ENCODE results near the gene CREB3L2. TPM values are rescaled to one million over a fixed set of nuclear protein-coding genes. Genes with fewer than 3 reads are reported as not detected.
A peak's percentile ranks its signal among the peaks of the same experiment; 100 is the strongest.

CREB3L2 gene
- total and polyA plus RNA-seq, 2 of the 13 experiments (the other 11 are each of a cell fraction or from before 2014, with no cell fraction given) = 22.1 to 41.1 TPM

DNA sequence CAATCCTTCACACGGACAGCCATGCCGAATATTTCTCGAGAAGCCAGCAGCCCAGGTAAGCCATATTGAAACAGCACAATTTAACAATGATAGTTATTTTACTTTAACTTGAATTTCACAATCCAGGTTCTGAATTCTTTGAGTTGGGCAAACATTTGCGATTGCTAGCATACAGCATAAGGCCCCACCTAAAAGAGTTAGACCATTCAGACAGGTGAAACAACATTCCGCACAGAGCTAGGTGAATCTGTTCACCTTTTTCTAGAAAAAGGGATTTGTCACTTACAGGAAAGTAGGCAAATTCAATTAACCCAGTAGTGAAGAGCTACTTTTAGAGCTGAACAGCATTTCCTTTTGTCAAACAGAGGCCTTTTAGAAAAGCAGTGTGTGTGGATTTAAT, 45.3 kb downstream of the CREB3L2 start:
- ChIA-PET POLR2A (interaction anchor here (1.3 kb wide), 1 partner anchor 35 kb away, joined by 3 read pairs; no protein-coding TSS in a partner anchor), CTCF (ENCODE audit: low intra/inter-chr PET ratio, low total read pairs) (no interaction called here)
- Histone ChIP-seq H3K36me3 (replicated peaks in 1 of 2; ENCODE audit: control insufficient read depth in 1 of 2, insufficient read depth in 2 of 2, low read length in 2 of 2) (peaks cover 19 to 45% of the 10 kb centered on the region in 2 experiments), H3K9me3 (ENCODE audit: low read length) (no peaks in the 10 kb centered on the region), H3K4me3 (replicated peaks in 1 of 3; ENCODE audit: insufficient read depth in 1 of 3, low read depth in 2 of 3, low read length in 3 of 3) (no peak overlapping the region), H3K4me1 (ENCODE audit: insufficient read depth, low read length) (peaks cover 92% of the 10 kb centered on the region), H3K27ac (ENCODE audit: extremely low read length, insufficient read depth, low read length) (no peak overlapping the region), H3K79me2 (ENCODE audit: insufficient read depth, low read length) (peaks cover 95% of the 10 kb centered on the region), H2AFZ (ENCODE audit: low read length) (no peak overlapping the region), H3K27me3 (ENCODE audit: control insufficient read depth in 1 of 2, insufficient read depth in 2 of 2, low read length in 2 of 2) (no peaks in the 10 kb centered on the region), H4K20me1 (ENCODE audit: insufficient read depth, low read length) (no peaks in the 10 kb centered on the region; the same call in 1 of the 2 replicates), H3K9ac (ENCODE audit: insufficient read depth, low read depth, low read length) (no peak overlapping the region), H3K4me2 (ENCODE audit: low read depth, low read length) (no peak overlapping the region)
- 96% methylated on average over 5 of the region's 5 CpGs for WGBS (ENCODE audit: low lambda C conversion rate)
- ATAC-seq = no peak
- intact Hi-C loops (cut with micrococcal nuclease; ENCODE audit: unreplicated experiment) (no loop called here), in situ Hi-C loops (cut with HindIII; ENCODE audit: extremely low pct_ligation_motif_present, low pct_unique_long_range_greater_than_20kb) (no loop called here)
- DNase-seq (ENCODE audit: low spot score) = no peak
- TF ChIP-seq FOSL2 (CRISPR knock-in tag; IDR thresholded peaks at IDR 0.05) = no peak
- TF ChIP-seq ZNF24 (IDR thresholded peaks at IDR 0.05) = no peak
- peak; percentile 47 for TF ChIP-seq RBM22 (optimal IDR thresholded peaks at IDR 0.05; ENCODE audit: low read length)
- TF ChIP-seq ZNF781 (CRISPR knock-in tag; IDR thresholded peaks at IDR 0.05; ENCODE audit: borderline replicate concordance, not compliant biosample characterization) = no peak
- no peak for FAIRE-seq
- no TSS peak for BruUV-seq (replicated peaks)

DNA sequence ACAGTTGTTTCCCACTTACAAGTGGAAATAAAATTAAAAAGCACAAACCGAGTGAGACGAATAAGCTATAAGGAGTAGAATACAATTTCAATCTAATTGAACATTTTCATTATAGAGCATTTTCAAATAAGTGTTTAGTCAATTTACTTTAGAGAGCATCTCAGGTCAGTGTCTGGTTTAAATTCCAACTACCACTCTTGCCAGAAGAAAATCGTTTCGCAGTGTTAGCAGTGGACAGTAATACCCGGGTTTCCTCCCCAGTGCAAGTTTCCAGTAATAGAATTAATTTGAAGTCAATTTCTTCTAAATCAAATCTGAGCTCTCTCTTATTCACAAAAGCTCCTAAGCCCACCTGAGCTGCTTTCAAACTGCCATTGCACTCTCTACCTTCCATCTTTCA, 45.7 kb downstream of the CREB3L2 start:
- H3K79me2 ChIP-seq (ENCODE audit: insufficient read depth, low read length) = peaks cover 95% of the 10 kb centered on the region
- no peaks in the 10 kb centered on the region for H3K9me3 ChIP-seq (ENCODE audit: low read length)
- H3K4me3 ChIP-seq (replicated peaks in 1 of 3; ENCODE audit: insufficient read depth in 1 of 3, low read depth in 2 of 3, low read length in 3 of 3) = no peak overlapping the region
- intact Hi-C loops (cut with micrococcal nuclease; ENCODE audit: unreplicated experiment) = no loop called here
- CTCF ChIA-PET (ENCODE audit: low intra/inter-chr PET ratio, low total read pairs) = no interaction called here
- in situ Hi-C loops (cut with HindIII; ENCODE audit: extremely low pct_ligation_motif_present, low pct_unique_long_range_greater_than_20kb) = no loop called here
- H3K27ac ChIP-seq (ENCODE audit: extremely low read length, insufficient read depth, low read length) = peak overlapping the region; percentile 15
- H3K4me1 ChIP-seq (ENCODE audit: insufficient read depth, low read length) = peaks cover 92% of the 10 kb centered on the region
- H4K20me1 ChIP-seq (ENCODE audit: insufficient read depth, low read length) = no peaks in the 10 kb centered on the region; the same call in 1 of the 2 replicates
- FAIRE-seq = no peak
- no peak for ATAC-seq
- POLR2A ChIA-PET = interaction anchor here (1.1 to 1.3 kb wide), 2 partner anchors 11 to 36 kb away, joined by 3 read pairs; no protein-coding TSS in a partner anchor
- H2AFZ ChIP-seq (ENCODE audit: low read length) = no peak overlapping the region
- H3K4me2 ChIP-seq (ENCODE audit: low read depth, low read length) = no peak overlapping the region
- no peak overlapping the region for H3K9ac ChIP-seq (ENCODE audit: insufficient read depth, low read depth, low read length)
- DNase-seq (ENCODE audit: low spot score) = no peak
- peaks cover 17 to 41% of the 10 kb centered on the region in 2 experiments for H3K36me3 ChIP-seq (replicated peaks in 1 of 2; ENCODE audit: control insufficient read depth in 1 of 2, insufficient read depth in 2 of 2, low read length in 2 of 2)
- WGBS (ENCODE audit: low lambda C conversion rate) = 89% methylated on average over 5 of the region's 5 CpGs
- no peaks in the 10 kb centered on the region for H3K27me3 ChIP-seq (ENCODE audit: control insufficient read depth in 1 of 2, insufficient read depth in 2 of 2, low read length in 2 of 2)
- BruUV-seq (replicated peaks) = no TSS peak
- TF ChIP-seq HNRNPH1 (optimal IDR thresholded peaks at IDR 0.05; ENCODE audit: low read depth, low read length) (no peak), ATRX (CRISPR knock-in tag; IDR thresholded peaks at IDR 0.05; ENCODE audit: borderline replicate concordance) (no peak), NFKBIZ (CRISPR knock-in tag; IDR thresholded peaks at IDR 0.05) (no peak), HNF4G (IDR thresholded peaks at IDR 0.05; ENCODE audit: borderline replicate concordance, low read depth, low read length) (no peak), HNF4G (CRISPR knock-in tag; IDR thresholded peaks at IDR 0.05; ENCODE audit: borderline replicate concordance, low read depth) (no peak), ARHGAP35 (CRISPR knock-in tag; IDR thresholded peaks at IDR 0.05; ENCODE audit: borderline replicate concordance) (no peak), YEATS2 (CRISPR knock-in tag; IDR thresholded peaks at IDR 0.05; ENCODE audit: borderline replicate concordance) (no peak), CCAR2 (optimal IDR thresholded peaks at IDR 0.05; ENCODE audit: low read depth, low read length) (no peak), MED8 (CRISPR knock-in tag; IDR thresholded peaks at IDR 0.05; ENCODE audit: insufficient replicate concordance) (no peak), HCFC1 (IDR thresholded peaks at IDR 0.05; ENCODE audit: low read depth, low read length) (no peak)
- TF ChIP-seq, protein P1, sequence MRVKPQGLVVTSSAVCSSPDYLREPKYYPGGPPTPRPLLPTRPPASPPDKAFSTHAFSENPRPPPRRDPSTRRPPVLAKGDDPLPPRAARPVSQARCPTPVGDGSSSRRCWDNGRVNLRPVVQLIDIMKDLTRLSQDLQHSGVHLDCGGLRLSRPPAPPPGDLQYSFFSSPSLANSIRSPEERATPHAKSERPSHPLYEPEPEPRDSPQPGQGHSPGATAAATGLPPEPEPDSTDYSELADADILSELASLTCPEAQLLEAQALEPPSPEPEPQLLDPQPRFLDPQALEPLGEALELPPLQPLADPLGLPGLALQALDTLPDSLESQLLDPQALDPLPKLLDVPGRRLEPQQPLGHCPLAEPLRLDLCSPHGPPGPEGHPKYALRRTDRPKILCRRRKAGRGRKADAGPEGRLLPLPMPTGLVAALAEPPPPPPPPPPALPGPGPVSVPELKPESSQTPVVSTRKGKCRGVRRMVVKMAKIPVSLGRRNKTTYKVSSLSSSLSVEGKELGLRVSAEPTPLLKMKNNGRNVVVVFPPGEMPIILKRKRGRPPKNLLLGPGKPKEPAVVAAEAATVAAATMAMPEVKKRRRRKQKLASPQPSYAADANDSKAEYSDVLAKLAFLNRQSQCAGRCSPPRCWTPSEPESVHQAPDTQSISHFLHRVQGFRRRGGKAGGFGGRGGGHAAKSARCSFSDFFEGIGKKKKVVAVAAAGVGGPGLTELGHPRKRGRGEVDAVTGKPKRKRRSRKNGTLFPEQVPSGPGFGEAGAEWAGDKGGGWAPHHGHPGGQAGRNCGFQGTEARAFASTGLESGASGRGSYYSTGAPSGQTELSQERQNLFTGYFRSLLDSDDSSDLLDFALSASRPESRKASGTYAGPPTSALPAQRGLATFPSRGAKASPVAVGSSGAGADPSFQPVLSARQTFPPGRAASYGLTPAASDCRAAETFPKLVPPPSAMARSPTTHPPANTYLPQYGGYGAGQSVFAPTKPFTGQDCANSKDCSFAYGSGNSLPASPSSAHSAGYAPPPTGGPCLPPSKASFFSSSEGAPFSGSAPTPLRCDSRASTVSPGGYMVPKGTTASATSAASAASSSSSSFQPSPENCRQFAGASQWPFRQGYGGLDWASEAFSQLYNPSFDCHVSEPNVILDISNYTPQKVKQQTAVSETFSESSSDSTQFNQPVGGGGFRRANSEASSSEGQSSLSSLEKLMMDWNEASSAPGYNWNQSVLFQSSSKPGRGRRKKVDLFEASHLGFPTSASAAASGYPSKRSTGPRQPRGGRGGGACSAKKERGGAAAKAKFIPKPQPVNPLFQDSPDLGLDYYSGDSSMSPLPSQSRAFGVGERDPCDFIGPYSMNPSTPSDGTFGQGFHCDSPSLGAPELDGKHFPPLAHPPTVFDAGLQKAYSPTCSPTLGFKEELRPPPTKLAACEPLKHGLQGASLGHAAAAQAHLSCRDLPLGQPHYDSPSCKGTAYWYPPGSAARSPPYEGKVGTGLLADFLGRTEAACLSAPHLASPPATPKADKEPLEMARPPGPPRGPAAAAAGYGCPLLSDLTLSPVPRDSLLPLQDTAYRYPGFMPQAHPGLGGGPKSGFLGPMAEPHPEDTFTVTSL (CRISPR knock-in tag; IDR thresholded peaks at IDR 0.05; ENCODE audit: borderline replicate concordance) = no peak
